Ecto neural progenitor cell (in vitro differentiated cells): Measurements from ENCODE around the gene GGNBP2.
A peak's percentile ranks its signal among the peaks of the same experiment; 100 is the strongest.

Experiments used
- DNase-seq: peaks from one replicate; pipeline ENCODE4 v3.0.0-alpha.2; 2018; ENCODE audit warnings: low spot score

GGNBP2 gene

GRCh38 chr17:36523113-36523512, 21.6 kb upstream of the GGNBP2 start:
- no peak for DNase-seq

DNA sequence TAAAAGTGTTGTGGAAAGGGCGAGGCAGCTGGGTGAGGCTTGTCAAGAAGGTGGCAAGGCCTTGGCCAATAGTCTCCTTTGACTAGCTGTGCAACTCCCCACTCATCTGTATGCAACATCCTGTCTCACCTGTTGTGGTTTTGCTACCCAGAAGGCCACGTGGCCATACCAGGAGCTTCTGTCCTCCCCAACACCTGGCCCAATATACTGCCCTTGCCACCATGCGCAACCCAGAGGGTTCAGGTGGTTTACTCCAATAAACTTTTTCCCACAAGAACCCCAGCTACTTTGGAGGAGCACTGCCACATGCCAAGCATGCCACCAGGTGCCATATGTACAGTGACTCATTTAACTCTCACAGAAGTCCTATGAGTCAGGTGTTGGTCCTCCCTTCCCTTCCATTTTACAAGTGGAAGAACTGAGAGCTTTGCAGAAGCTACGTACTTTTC, 20.3 kb upstream of the GGNBP2 start:
- DNase-seq: no peak

DNA sequence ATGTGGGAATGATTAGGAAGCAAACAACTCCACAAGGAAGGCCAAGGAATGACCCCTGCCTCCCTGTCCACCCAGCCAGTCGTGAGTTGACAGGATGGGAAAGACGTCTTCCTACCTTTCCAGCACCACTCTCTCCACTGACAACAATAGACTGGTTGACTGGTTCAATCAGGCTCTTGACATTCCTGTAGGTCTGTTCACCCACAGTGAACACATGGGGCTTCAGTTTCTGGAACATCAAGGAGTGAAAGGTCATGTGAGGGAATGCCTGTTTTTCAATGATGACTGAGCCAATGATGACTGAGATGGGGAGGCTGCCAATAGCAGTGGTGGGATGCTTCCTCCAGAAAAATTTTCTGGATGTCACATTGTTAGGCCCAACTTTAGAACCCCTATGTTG, 19.6 kb upstream of the GGNBP2 start:
- no peak for DNase-seq

- DNase-seq: no peak
Measured at GRCh38 chr17:36525888-36526287, 18.8 kb upstream of the GGNBP2 start.

- no peak for DNase-seq
Measured at GRCh38 chr17:36527621-36528250, 17.0 kb upstream of the GGNBP2 start.

DNA sequence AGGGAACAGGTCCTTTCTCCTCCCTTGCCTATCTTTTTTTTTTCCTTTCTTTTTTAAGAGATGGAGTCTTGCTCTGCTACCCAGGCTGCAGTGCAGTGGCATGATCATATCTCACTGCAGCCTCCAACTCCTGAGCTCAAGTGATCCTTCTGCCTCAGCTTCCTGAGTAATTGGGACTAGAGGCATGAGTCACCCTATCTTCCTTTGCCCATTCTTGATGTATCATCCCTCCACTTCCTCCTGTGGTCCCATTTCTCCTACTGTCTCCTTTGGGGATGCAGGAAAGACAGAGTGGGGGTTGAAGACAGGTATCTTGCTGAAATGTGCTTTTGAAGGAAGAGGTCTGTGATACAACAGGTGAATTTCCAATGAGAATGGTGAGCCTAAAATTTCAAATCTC, 15.6 kb upstream of the GGNBP2 start:
- DNase-seq: no peak

GRCh38 chr17:36532435-36532975, 12.2 kb upstream of the GGNBP2 start:
- no peak for DNase-seq

- DNase-seq: peak; percentile 85
Measured at GRCh38 chr17:36533935-36534839, 10.5 kb upstream of the GGNBP2 start.

- peak; percentile 96 for DNase-seq
Measured at GRCh38 chr17:36534840-36535668, 9.7 kb upstream of the GGNBP2 start, which contains the start of the genes MYO19 and PIGW. TSS of gene MYO19 (minus strand) at chr17:36534868. CDS start at chr17:36532538, 2,330 bp downstream. TSS of gene PIGW (plus strand) at chr17:36534987. CDS start at chr17:36537102, 2,115 bp downstream.

DNA sequence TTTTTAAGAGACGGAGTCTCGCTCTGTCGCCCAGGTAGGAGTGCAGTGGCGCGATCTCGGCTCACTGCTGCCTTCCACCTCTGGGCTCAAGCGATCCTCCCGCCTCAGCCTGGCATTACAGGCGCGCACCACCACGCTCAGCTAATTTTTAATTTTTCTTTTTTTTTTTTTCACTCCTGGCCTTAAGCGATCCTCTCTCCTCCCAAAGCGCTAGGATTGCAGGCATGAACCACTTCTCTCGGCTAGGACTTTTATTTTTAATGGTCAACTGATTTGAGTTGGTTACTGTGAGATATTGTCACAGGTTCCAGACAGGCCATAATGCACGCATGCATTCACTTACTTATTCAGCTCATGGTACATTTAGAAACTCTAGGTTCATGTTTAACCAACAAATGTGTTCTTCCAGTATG, 9.0 kb upstream of the GGNBP2 start:
- DNase-seq: no peak

GRCh38 chr17:36540696-36541095, 4.0 kb upstream of the GGNBP2 start:
- DNase-seq: no peak

GRCh38 chr17:36542755-36543154, 2.0 kb upstream of the GGNBP2 start:
- DNase-seq: no peak

GRCh38 chr17:36544044-36544306, 744 bp upstream of the GGNBP2 start:
- no peak for DNase-seq

- DNase-seq: no peak
Measured at GRCh38 chr17:36545077-36545464, 352 bp downstream of the GGNBP2 start.

DNA sequence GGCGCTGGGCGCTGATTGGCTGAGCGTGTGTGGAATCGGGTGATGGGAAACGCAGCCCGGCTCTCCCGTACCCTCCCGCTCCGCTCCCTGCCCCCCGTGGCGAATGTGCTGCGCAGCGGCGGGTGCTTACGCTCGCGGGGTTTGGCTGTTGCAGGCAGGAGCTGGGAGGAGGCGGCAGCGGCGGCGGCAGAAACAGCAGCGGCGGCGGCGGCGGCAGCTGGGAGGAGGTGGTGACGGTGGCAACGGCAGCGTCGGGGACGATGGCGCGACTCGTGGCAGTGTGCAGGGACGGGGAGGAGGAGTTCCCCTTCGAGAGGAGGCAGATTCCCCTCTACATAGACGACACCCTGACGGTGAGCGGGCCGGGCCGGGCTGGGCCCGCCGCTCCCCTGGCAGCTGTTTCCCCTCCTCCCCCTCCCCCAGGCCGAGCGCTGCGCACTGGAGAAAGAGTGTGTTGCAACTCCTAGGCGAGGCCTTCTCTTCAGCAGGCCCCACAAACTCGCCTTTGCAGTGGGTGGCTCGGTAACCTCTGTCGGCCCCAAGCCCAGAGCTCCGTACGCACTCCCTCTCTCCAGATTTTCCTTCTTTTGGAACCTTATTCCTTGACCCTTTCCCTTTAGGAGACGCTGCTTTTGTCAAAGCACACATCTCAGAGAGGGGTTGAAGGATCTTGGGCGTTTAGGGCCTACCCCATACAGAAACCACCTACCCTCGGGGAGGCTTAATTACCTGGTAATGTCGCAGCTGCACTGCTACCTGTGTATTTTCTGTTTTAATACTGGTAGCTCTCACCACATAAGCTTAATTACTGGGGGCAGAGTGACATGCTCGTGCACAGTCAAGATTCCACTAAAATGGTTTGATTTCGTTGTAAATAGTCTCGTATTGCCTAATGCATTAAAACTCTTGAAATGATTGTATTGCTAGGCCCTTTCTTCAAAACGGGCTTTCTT, 1.0 kb downstream of the GGNBP2 start:
- DNase-seq: peak; percentile 100

GRCh38 chr17:36546418-36547093, 1.8 kb downstream of the GGNBP2 start:
- no peak for DNase-seq

DNA sequence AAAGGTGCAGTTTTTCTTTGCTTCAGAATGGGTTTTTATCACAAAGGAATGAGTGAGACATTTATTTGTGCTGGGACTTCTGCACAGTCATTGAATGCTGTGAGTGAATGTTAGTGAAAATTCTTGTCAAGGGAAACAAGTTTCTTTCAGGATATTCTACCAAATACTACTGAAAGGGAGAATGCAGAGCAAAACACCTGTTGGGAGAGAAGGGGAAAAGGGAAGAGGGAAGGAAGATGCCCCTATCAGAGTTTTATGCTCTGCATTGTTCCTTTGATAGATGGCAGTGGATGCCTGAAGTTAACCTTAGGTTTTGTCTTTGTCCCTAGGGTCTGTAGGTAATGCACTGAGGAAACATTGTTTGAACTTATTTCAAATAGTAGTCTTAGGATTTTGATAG, 3.1 kb downstream of the GGNBP2 start:
- DNase-seq: no peak

- peak; percentile 1 for DNase-seq
Measured at GRCh38 chr17:36550491-36551417, 6.0 kb downstream of the GGNBP2 start.

DNA sequence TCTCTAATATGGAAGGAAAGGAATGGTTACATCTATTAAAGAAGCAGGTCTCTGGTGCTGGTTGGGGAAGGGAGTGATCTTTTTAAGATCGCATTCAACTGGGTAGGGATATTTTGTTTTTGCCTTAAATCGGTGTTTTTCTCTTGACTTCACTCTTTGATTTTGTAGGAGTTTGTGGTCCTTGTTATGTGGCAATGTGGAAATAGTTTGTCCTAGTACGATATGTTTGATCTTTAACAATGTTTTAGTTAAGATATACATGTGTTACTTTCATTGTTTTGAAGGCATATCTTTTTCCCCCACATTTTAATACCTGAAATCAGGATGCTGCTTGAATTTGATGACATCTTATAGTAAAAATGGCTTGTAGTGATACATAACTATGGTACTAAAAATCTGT, 8.7 kb downstream of the GGNBP2 start:
- no peak for DNase-seq
